Thymus (tissue), 11 donors: ENCODE data around the gene KCNQ1. TPM values are rescaled to one million over a fixed set of nuclear protein-coding genes. Genes with fewer than 3 reads are reported as not detected.
A peak's percentile ranks its signal among the peaks of the same experiment; 100 is the strongest.

Experiments used
- DNase-seq, 9 donors: peaks; one replicate each; pipeline ENCODE4 v3.0.0-alpha.2; 2013; ENCODE audit warnings: low spot score in 9 of 9, low read depth in 6 of 9, missing footprints in 1 of 9
- H3K27ac ChIP-seq, 2 donors: one replicate each; pipeline ENCODE4 v1.5.1; 2013; ENCODE audit warnings: control low read depth in 1 of 2, low read depth in 1 of 2, low read length in 1 of 2, mild to moderate bottlenecking in 1 of 2, moderate library complexity in 1 of 2
- H3K27me3 ChIP-seq, 2 donors: one replicate each; pipeline ENCODE4 v1.5.1; 2013; ENCODE audit warnings: low read length in 1 of 2; ENCODE audit not compliant: control insufficient read depth in 2 of 2, insufficient read depth in 1 of 2
- H3K36me3 ChIP-seq, 2 donors: one replicate each; pipeline ENCODE4 v1.5.1; 2013; ENCODE audit warnings: low read length in 1 of 2, mild to moderate bottlenecking in 1 of 2, moderate library complexity in 1 of 2; ENCODE audit not compliant: control insufficient read depth in 2 of 2, insufficient read depth in 2 of 2
- H3K4me1 ChIP-seq, 2 donors: one replicate each; pipeline ENCODE4 v1.5.1; 2013; ENCODE audit warnings: low read length in 2 of 2; ENCODE audit not compliant: control insufficient read depth in 2 of 2, insufficient read depth in 2 of 2
- H3K4me3 ChIP-seq, 2 donors: one replicate each; pipeline ENCODE4 v1.5.1; 2013; ENCODE audit warnings: low read length in 2 of 2, control low read depth in 1 of 2, mild to moderate bottlenecking in 1 of 2
- H3K9me3 ChIP-seq, 2 donors: one replicate each; pipeline ENCODE4 v1.5.1; 2013; ENCODE audit warnings: low read length in 1 of 2, mild to moderate bottlenecking in 1 of 2; ENCODE audit not compliant: control insufficient read depth in 2 of 2, insufficient read depth in 1 of 2
- WGBS: extraction: QIAGEN DNeasy Blood & Tissue Kit; methylation state at CpG from one replicate; pipeline ENCODE4 v1.1.7; 2013; 5-methylcytosine and 5-hydroxymethylcytosine counted together
- polyA plus RNA-seq: library from polyadenylated mRNA; stranded (reverse); fragments of 200-250 nt; gene quantifications from one replicate; pipeline ENCODE4 v1.2.3, GENCODE V29; 2013
- total RNA-seq: library from RNA; stranded (reverse); fragments of 120-200 nt; gene quantifications from one replicate; pipeline ENCODE4 v1.2.4, GENCODE V29; 2013
- donor health status: healthy.

The KCNQ1 gene
- total and polyA plus RNA-seq, 2 donors = 0.94 to 3.7 TPM

DNA sequence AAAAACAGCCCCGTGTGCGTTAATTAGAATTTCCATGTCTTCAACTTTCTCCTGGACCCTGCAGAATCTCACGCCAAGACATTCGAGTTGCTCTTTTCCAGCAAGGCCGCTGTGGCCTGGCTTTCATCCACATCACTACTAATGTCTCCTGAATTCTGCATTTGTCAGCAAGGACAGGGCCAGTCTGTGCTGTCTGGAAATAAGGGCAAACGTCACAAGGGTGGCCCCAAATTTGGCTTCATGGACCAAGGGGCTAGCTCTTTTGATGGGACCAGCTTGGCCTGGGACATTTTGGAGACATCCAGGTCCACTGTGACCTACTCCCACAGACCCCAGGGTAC lies 221.6 kb downstream of the KCNQ1 start:
- 94% methylated on average over 6 of the region's 6 CpGs for WGBS
- H3K4me1 ChIP-seq = peaks cover 0 to 7% of the 10 kb centered on the region in 2 donors
- H3K4me3 ChIP-seq = no peak overlapping the region
- peaks cover 0 to 17% of the 10 kb centered on the region in 2 donors for H3K9me3 ChIP-seq
- no peak for DNase-seq
- H3K27me3 ChIP-seq = no peaks in the 10 kb centered on the region
- peak overlapping the region in 1 of 2 donors; percentile 43 for H3K27ac ChIP-seq
- H3K36me3 ChIP-seq = no peaks in the 10 kb centered on the region

GRCh38 chr11:2666828-2667570 lies 222.2 kb downstream of the KCNQ1 start:
- 94% methylated on average over 15 of the region's 15 CpGs for WGBS
- H3K4me3 ChIP-seq = no peak overlapping the region
- H3K27me3 ChIP-seq = no peaks in the 10 kb centered on the region
- no peaks in the 10 kb centered on the region for H3K36me3 ChIP-seq
- peaks cover 0 to 7% of the 10 kb centered on the region in 2 donors for H3K4me1 ChIP-seq
- no peak for DNase-seq
- peaks cover 0 to 11% of the 10 kb centered on the region in 2 donors for H3K9me3 ChIP-seq
- no peak overlapping the region for H3K27ac ChIP-seq

GRCh38 chr11:2667940-2668339 lies 223.1 kb downstream of the KCNQ1 start:
- Histone ChIP-seq H3K36me3 (no peaks in the 10 kb centered on the region), H3K4me1 (peaks cover 0 to 7% of the 10 kb centered on the region in 2 donors), H3K27me3 (no peaks in the 10 kb centered on the region), H3K4me3 (no peak overlapping the region), H3K27ac (no peak overlapping the region), H3K9me3 (peaks cover 0 to 7% of the 10 kb centered on the region in 2 donors)
- 90% methylated on average over 2 of the region's 2 CpGs for WGBS
- no peak for DNase-seq

DNA sequence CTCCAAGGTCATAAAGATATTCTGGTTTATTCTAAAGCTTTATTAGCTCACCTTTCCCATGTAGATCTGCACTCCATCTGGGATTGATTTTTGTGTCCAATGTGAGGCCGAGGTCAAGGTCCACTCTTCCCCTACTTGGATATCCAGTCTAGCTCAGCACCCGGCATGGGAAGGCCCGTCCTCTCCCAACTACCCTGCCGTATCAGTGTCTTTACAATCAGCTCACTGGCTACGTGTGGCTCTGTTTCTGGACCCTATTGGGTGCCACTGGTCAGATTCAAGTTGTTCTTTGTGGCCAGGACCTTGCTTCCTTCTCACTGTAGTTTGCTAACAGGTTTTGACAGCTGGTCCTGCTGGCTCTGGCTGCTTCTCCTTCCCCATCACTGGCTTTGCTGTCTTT lies 224.1 kb downstream of the KCNQ1 start:
- no peak for DNase-seq
- H3K27me3 ChIP-seq = no peaks in the 10 kb centered on the region
- no peak overlapping the region for H3K27ac ChIP-seq
- H3K36me3 ChIP-seq = no peaks in the 10 kb centered on the region
- H3K9me3 ChIP-seq = peaks cover 0 to 4% of the 10 kb centered on the region in 2 donors
- H3K4me1 ChIP-seq = peaks cover 0 to 8% of the 10 kb centered on the region in 2 donors
- whole genome bisulfite sequencing = 95% methylated on average over 5 of the region's 5 CpGs
- H3K4me3 ChIP-seq = no peak overlapping the region

DNA sequence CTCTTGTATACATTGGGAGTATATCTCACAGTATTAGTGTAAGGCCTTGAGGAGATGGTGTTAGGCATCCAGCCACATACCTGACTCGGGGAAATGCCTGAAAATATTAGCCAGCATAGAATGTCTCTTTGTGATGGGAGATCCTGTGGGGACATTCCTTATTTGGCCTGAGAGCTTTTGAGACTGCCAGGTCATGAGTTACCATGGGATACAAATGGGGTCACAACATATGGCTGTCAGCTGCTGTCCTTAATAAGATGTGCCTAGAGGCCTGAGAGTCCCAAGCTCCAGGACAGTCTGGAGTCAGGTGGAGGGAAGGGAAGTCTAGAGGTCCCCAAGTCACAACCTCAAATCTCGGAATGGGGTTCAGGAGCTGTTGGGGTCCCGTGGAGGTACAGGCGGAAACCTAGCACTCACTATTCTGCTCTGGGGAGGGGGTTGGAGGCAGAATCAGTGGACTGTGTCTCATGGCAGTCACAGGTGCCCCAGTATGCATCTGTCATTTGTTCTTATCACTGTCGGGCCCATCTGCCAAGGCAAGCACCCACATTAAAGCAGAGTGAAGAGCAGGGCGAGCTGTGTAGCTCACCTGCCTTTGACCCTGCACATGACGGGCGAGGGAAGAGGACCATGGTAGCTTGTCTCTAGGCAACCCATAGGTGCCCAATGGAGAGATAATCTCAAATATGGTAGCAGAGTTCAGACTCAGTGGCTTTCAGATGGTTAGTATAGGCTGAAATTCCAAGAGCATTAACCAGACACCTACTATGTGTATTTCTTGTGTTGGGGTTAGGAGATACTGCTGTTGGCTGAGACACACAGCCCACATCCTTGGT lies 225.0 kb downstream of the KCNQ1 start:
- 88% methylated on average over 8 of the region's 8 CpGs for WGBS
- H3K27me3 ChIP-seq = no peaks in the 10 kb centered on the region
- peaks cover 0 to 4% of the 10 kb centered on the region in 2 donors for H3K9me3 ChIP-seq
- H3K27ac ChIP-seq = no peak overlapping the region
- peak in 2 of 9 donors; percentile 3 to 9 for DNase-seq
- H3K4me1 ChIP-seq = peaks cover 0 to 14% of the 10 kb centered on the region in 2 donors
- H3K36me3 ChIP-seq = no peaks in the 10 kb centered on the region
- H3K4me3 ChIP-seq = no peak overlapping the region

DNA sequence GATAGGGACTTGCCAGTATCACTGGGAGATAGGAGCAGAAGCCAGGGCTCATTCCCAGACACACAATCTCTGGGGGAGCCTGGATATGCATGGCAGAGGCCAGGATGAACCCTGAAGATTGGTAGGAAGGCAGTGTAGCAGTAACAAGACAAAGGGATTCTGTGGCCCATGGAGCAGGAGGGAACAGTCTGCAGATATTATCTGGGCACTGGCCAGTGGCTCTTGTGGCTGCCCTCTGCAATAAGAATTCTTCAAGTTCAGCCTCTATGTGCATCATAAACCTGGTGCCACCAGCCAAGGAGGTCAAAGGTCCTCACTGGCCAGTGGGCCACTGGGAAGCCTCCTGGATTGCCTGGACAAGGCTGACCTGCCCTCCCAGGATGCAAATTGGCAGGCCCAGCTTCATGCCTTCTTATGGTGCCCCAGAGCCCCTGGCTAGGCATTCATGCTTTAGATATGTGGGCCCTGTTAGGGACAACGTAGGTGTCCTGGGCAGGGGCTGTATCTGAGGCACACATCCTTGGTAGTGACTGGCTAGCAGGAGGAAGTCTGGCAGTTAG lies 225.8 kb downstream of the KCNQ1 start:
- 0% methylated on average over 1 of the region's 1 CpG for WGBS
- Histone ChIP-seq H3K9me3 (peaks cover 0 to under 1% of the 10 kb centered on the region in 2 donors), H3K36me3 (no peaks in the 10 kb centered on the region), H3K4me3 (no peak overlapping the region), H3K27me3 (no peaks in the 10 kb centered on the region), H3K27ac (no peak overlapping the region), H3K4me1 (peaks cover 0 to 15% of the 10 kb centered on the region in 2 donors)
- no peak for DNase-seq

GRCh38 chr11:2671748-2672147 lies 226.9 kb downstream of the KCNQ1 start:
- H3K4me1 ChIP-seq = peaks cover 0 to 17% of the 10 kb centered on the region in 2 donors
- no peak overlapping the region for H3K4me3 ChIP-seq
- H3K9me3 ChIP-seq = no peaks in the 10 kb centered on the region
- no peaks in the 10 kb centered on the region for H3K36me3 ChIP-seq
- no peak for DNase-seq
- H3K27me3 ChIP-seq = no peaks in the 10 kb centered on the region
- H3K27ac ChIP-seq = no peak overlapping the region
- over 99% methylated on average over 3 of the region's 3 CpGs for WGBS

GRCh38 chr11:2672553-2673249 lies 227.9 kb downstream of the KCNQ1 start:
- Histone ChIP-seq H3K4me1 (peaks cover 0 to 17% of the 10 kb centered on the region in 2 donors), H3K27me3 (no peaks in the 10 kb centered on the region), H3K4me3 (no peak overlapping the region), H3K9me3 (no peaks in the 10 kb centered on the region), H3K36me3 (no peaks in the 10 kb centered on the region), H3K27ac (no peak overlapping the region)
- no peak for DNase-seq
- over 99% methylated on average over 4 of the region's 4 CpGs for WGBS
